Epidermal melanocyte (primary cell): Measurements from ENCODE around the gene SNRPA.
A peak's percentile ranks its signal among the peaks of the same experiment; 100 is the strongest.

Experiments used
- DNase-seq: peaks from one replicate; pipeline ENCODE4 v3.0.0; 2011; ENCODE audit warnings: low spot score; ENCODE audit not compliant: insufficient read length

SNRPA gene

DNA sequence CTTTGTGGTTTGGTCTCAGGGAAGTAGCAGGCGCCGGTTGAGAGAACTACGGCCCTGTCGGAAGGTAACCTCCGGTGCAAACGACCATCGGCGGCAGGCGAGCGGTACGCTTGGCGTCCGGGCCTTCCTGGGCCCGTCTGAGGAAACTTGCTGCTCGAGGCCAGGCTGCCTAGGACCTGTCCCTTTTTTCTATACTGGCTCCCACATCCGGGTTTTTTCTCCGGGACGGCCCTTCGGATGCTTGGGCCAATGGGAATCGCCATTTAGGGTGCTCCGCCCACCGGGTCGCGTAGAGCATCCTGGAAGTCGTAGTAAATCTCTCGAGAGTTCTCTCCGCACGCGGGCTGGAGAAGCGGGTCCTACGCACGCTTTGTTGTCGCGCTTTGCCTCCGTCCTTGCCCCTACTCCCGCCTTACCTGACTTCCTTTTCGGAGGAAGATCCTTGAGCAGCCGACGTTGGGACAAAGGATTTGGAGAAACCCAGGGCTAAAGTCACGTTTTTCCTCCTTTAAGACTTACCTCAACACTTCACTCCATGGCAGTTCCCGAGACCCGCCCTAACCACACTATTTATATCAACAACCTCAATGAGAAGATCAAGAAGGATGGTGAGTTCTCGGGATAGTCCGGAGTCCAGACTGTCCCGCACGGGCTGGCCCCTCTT, at the start of gene SNRPA:
Gene SNRPA, plus strand, starts transcription at position 330 of the 664 bp plus-strand sequence. Its CDS starts 206 bp downstream, at position 536.
- peak; percentile 95 for DNase-seq

DNA sequence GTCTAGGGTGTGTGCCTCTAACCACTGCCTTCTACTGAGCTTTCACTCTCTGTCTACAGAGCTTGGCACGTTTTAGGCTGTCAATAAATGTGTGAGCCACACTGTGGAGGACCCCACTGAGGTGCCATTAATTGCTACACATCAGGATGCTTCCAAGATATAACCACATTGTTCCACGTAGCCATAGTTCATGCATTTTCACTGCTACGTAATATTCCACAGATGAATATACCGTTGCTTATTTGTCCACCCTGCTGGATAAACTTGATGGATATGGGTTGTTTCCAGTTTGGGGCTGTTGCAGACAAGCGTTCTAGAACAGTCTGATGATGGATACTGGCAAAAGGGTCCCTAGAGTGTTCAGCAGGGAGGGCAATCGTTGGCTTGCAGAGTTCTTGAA, 49.2 kb upstream of the SNRPA start:
- no peak for DNase-seq

DNA sequence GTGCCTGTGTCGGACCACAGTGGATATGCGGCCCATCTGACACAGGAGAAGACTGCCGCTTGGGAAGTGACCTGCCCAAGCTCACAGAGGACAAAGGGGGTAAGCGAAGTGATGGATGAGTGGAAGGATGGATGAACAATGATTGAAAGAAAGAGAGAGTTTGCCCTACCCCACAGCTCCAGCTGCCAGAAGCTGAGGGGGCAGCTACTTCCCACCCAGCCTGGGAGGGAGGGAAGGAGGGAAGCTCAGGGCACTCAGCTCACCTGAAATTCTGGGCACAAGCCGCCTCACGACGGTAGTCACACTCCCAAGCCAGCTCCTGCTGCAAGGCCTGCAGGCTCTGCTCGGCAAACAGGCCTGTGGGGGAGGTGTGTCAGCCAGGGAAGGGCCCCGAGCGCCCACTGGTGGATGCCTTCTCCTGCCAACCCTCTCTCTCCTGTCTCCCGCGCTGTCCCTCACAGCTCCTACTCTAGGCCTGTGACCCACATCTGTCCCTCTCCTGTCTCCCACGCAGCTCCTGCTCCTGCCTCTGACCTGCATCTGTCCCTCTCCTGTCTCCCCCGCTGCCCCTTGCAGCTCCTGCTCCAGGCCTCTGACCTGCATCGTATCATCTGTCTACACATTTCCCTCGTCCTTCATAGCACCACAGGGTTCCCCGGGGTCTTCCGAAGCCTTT, 48.5 kb upstream of the SNRPA start:
- DNase-seq = no peak

DNA sequence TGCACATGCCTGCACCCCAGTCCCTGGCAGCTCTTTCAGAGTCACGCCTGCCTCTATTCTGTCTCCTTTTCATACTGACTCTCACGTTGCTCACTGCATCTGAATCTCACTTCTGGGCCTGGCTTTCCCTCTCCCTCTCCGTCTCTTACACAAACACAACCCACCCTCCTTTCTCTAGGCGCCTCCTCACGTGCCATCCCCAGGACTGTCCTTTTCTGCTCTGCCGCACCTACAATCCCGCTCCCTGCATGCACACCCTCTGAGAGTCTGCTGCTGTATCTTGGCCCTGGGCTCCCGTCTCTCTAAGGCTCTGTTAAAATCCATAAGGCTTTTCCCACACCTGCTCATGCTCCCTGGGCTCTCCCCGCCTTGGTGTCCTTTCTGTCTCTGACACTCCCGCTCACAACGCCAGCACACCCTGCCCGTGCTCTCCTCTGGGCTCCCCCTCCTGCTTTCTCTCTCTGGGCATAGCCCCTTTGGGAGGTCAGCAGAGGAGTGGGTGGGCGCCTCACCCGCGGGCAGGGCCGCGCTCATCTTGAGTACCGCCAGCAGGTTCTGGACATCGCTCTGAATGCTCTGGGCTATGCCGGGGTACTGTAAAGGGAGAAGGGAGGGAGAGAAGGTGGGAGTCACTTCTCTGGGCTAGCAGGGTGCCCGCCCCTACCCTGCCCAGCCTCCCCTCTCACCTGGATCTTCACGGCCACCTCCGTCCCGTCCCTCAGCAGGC, 47.8 kb upstream of the SNRPA start:
- DNase-seq = no peak

DNA sequence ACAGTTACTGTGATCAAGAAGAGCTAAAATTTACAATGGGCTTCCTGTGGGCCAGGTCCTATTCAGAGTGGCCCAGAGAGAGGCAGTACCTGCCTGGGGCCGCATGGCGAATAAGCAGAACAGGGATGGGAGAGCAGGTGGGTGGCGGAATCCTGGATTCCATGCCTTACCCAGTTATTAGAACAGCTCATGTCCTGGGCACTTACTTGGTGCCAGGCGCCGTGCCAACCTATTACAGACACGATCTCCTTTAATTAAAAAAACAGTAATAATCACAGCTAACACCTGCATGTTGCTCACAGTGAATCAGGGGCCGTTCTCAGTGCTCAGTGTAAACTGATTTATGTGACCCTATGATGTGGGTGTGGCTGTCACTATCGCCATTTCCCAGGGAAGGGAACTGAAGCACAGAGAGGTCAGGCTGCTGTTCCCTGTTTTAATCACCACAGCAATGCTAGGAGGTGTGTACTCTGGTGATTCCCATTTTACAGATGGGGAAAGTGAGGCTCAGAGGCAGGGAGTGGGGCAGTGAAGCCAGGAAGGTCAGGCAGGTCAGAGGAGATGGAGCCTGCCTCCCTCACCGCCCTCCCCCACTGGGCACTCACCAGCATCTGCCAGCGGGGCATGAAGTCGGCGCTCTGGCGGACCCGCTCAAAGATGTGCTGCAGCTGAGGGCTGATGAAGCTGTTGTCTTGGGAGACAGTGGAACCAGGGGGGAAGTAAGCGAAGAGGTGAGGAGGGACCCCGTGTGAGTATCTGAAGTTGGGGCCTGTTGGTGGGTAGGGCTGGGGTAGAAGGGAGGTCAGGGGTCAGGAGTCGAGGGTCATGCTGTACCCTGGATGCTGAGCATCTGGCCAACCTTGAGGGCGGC, 46.3 kb upstream of the SNRPA start:
- no peak for DNase-seq

DNA sequence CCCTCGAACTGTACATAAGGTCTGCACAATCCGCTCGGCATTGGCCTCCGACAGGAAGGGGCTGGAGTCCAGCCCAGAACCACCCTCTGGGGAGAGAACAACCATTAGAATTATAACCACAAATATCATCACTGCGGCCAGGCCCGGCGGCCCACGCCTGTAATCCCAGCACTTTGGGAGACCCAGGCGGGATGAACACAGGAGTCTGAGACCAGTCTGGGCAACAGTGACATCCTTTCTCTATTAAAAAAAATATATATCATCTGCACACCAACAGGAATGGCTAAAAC, 45.7 kb upstream of the SNRPA start:
- no peak for DNase-seq

DNA sequence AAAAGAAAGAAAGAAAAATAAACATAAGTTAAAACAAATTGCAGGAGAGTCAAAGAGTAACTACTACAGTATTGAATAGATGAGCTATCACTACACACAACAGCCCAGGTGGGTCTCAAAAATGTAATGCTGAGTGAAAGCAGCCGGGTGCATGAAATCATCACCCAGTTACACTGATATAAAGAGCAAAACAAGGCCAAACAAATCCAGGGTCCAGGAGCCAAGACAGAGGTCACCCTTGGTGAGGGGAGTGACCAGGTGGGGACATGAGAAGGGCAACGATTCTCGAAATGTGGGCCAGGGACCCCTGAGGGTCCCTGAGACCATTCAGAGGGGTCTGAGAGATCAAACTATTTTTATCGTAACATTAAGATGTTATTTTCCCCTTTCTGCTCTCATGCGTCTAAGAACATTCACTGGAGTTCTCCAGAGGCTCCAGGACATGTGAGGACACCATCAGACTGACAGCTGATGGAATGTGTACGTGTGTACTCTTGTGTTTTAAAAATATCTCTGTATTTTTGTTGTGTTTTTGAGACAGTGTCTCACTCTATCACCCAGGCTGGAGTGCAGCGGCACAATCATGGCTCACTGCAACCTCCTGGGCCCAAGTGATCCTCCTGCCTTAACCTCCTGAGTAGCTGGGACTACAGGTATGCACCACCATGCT, 44.9 kb upstream of the SNRPA start:
- DNase-seq = no peak

DNA sequence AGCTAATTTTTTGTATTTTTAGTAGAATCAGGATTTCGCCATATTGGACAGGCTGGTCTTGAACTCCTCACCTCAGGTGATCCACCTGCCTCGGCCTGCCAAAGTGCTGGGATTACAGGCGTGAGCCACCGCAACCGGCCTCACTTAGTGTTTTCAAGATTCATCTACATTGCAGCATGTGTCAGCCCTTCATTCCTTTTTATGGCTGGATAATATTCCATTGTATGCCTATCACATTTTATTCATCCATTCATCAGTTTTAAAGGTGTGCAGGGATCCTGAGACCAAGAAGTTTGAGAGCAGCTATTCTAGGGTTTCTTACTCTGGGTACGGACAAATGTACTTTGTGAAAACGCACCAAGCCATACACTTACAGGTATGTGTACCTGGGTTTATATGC, 43.4 kb upstream of the SNRPA start:
- no peak for DNase-seq

DNA sequence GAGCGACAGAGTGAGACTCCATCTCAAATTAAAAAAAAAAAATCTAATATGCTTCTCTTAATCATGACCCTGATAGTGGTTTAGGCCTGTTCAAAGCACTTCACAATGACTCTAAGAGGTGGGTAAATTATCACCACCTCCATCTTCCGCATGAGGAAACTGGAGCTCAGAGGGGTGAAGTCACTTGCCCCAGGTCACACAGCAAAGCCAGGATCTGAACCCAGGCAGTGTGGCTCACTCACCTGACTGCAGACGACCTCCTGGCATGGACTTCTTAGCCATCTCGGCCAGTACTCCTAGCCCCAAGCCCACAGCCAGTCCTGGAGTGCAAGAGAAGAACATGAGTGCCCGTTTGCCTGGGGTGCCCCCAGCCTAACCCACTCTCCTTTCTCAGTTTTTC, 41.2 kb upstream of the SNRPA start:
- DNase-seq = no peak

DNA sequence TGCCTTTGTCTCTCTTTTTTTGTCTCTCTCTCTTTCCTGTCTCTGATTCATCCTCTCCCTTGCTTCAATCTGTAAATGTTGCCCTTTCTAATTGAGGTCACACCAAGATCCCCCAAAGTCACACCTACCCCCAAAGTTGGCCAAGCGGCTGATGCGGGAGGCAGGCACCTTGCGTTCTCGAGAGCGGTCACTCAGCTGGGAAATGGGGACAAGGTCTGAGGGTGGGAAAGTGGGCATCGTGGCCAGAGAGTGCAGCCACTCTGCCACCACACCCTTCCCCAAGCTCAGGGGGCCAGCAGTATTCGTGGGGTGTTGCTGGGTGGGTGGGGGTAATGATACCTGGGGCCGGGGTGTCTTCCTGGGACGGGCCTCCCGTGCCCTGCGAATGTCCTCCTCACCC, 37.1 kb upstream of the SNRPA start:
- no peak for DNase-seq

DNA sequence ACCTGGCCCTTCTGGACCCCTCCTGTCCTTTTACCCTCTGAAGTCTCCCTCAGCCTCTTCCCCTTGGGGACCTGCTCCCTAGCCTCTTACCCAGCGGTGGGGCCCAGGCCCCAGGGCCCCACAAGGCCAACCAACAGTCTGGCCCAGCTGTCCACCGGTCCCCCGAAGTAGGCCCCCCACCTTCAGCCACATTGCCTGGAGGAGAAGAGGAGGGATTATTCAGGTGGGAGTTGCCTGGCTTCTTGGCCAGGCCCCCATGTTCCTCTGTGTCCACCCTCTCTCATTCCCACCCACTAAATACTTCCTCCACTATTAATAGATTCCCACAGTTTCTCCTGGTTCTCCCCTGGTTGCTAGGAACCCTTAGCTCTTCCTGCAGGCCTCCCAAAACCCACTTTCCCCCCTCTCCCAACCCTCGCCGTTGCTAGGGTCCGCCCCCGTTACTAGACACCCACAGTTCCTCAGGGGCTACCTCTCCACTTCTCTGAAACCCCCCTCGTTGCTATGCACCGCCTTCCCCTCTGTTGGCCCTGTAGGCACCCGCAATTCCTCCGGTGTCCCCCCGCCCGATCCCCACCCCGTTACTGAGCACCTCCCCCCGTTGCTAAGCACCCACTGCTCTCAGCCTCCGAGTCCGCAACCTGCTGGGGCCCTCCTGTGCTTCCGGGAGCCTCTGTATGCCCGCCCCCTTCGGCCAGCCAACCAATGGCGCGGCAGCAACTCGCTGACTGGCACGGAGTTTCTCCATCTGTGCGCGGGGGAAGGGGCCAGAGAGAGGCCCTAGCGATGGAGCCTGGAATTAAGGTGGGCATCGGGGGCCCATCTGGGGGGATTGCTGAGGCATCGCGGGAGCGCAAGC, 36.3 kb upstream of the SNRPA start:
- peak; percentile 84 for DNase-seq

DNA sequence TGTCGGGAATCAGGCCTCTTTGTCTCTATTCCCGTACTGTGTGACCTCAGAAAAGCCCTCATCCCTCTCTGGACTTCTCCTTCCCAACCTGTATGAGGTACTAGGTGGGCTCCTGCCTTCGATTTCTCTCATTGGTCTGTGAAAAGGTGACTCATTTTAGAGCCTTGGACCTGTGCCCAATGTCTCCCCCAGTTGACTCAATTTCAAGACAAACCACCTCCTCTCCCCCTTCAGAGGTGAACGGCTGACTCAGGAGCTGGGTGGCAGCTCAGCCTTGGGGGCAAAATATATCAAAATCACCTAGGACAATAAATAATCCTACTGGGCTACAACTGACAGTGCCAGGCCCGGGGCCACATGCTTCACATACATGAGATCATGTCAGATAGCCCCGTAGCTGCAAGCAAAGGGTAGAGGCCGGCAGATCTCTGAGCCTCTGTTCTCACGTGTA, 34.9 kb upstream of the SNRPA start:
- no peak for DNase-seq

DNA sequence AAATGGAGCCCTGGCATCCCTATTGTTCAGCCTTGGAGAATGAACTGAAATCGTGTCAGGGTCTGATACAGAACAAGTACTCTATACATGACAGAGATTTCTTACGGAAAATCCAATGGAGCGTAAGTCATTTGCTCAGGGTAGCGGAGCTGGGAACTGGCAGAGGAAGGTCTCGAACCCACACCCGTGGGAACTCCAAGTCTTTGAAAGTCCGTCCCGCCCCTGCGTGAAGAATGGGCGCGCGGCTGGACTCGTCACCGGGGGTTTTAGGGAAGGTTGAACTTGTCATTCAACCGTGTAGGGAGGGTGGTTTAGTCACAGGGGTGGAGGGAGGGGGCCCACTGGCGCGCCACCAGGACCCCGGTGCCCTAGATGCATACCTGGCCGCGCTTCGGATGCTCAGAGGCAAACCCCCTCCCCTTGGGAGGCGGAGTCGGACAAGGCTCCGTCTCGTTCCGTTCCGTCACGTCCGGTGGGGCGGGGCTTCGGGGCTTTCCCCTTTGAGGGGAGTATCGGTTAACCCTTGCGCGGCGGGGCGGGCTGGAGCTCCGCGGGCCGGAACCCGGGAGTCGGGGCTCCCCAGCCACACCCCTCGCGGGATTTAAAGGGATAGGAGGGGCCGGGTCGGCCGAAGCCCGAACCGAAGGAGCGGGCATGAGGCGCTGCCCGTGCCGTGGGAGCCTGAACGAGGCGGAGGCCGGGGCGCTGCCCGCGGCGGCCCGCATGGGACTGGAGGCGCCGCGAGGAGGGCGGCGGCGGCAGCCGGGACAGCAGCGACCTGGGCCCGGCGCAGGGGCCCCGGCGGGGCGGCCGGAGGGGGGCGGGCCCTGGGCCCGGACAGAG, 34.3 kb upstream of the SNRPA start, which contains the start of the genes COQ8B and ITPKC:
Gene COQ8B, minus strand, starts transcription at position 405 of the 843 bp plus-strand sequence. CDS start 2,254 bp downstream, outside the sequence.
Gene ITPKC, plus strand, starts transcription at position 631 of the 843 bp plus-strand sequence. Its CDS starts 24 bp downstream, at position 655.
- peak; percentile 90 for DNase-seq

DNA sequence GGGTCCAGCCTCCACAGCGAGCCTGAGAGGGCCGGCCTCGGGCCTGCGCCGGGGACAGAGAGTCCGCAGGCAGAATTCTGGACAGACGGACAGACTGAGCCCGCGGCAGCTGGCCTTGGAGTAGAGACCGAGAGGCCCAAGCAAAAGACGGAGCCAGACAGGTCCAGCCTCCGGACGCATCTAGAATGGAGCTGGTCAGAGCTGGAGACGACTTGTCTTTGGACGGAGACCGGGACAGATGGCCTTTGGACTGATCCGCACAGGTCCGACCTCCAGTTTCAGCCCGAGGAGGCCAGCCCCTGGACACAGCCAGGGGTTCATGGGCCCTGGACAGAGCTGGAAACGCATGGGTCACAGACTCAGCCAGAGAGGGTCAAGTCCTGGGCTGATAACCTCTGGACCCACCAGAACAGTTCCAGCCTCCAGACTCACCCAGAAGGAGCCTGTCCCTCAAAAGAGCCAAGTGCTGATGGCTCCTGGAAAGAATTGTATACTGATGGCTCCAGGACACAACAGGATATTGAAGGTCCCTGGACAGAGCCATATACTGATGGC, 33.6 kb upstream of the SNRPA start:
- DNase-seq = no peak

DNA sequence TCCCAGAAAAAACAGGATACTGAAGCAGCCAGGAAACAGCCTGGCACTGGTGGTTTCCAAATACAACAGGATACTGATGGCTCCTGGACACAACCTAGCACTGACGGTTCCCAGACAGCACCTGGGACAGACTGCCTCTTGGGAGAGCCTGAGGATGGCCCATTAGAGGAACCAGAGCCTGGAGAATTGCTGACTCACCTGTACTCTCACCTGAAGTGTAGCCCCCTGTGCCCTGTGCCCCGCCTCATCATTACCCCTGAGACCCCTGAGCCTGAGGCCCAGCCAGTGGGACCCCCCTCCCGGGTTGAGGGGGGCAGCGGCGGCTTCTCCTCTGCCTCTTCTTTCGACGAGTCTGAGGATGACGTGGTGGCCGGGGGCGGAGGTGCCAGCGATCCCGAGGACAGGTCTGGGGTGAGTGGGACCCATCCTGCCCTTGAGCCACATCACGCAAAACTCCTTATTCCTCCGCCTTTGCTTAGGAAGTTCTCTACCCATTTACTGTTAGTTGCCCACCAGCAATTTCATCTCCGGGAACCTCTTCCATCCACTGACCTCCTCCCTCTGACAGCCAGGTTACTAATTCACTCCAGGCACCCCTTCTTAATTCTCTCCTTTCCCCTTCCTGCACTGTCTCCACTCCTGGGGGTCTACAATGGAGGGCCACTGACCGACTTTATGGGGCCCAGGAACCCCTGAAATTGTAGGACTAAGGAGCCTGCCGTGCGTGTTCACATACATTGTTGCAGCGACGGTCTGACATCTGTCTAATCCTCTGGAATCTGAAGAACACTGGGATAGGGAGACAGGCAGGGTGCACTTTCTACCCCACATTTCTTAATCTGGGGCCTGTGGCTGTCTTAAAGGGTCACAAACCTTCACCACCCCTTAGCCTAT, 32.9 kb upstream of the SNRPA start:
- DNase-seq = no peak

DNA sequence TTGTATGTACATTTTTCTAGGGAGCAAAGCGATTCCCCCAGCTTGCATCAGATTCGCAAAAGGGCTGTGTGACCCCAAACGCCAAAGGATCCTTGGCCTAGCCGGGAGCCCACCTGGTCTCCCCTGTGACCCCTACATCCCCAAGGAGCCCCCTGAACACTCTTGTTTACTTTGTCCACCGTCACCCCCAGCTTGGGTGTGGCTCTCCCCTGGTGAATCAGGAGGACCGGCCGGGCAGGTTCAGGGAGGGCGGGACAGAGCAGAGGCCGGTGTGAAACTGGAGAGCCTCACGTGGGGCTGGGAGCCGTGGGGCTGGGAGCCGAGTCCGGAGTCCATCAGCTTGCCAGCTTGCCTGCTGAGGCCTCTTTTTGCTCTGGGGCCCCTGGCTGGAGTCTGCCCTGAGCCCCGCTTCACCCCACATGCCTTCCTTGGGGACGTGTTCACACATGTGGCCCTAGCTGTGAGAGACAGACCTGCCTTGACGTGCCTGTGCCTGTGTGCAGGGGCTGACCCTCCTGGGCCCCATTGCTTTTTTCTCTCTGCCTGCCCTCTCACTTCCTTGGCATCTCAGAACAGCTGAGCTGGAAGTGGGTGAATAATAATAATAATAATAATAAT, 32.1 kb upstream of the SNRPA start:
- DNase-seq = no peak

DNA sequence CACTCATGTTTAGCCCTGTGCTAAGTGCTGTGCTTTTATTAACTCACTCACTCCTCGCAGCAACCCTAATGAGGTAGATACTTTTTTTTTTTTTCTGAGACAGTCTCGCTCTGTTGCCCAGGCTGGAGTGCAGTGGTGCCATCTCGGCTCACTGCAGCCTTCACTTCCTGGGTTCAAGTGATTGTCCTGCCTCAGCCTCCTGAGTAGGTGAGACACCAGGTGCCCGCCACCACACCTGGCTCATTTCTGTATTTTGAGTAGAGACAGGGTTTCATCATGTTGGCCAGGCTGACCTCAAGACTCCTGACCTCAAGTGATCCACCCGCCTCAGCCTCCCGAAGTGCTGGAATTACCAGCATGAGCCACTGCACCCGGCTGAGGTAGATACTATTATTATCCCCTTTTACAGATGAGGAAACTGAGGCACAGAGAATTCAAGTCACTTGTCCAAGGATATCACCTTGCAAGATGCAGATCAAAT, 31.5 kb upstream of the SNRPA start:
- DNase-seq = no peak
